K562 (cell line): ENCODE measurements around the gene VWC2. TPM values are rescaled to one million over a fixed set of nuclear protein-coding genes. Genes with fewer than 3 reads are reported as not detected.

Experiments
- ATAC-seq: fragments of 200-7000 bp; cut with Tn5 transposase; 3 replicates; pipeline ENCODE4 v1.9.1; 2020; ENCODE audit warnings: moderate library complexity
- BruUV-seq: library from RNA; stranded (reverse); fragments of 400-500 nt; replicated peaks from 2 replicates; lab custom pipeline; 2021; lab: Mats Ljungman, UMichigan
- CTCF ChIA-PET: fragments of 300-600 bp; formaldehyde crosslinking; extraction: SDS; loops from one replicate; lab custom pipeline; 2021; ENCODE audit warnings: low intra/inter-chr PET ratio; lab: Yijun Ruan, JAX
- POLR2A ChIA-PET: fragments of 300-600, 350-650 bp; sonication (Branson Sonifier 250); formaldehyde crosslinking; extraction: SDS; loops from one replicate; lab custom pipeline; 2021; ENCODE audit warnings: antibody characterized with exemption, inconsistent platforms; lab: Yijun Ruan, JAX
- DNase-seq, 4 experiments: peaks; one replicate each; pipeline versions ENCODE4 v3.0.0 to v3.0.0-alpha.2; 2011 to 2018; ENCODE audit warnings: low spot score in 3 of 4, mixed read lengths in 3 of 4; ENCODE audit errors: extremely low read depth in 1 of 4
- FAIRE-seq: peaks from 2 replicates; lab custom pipeline; 2011; peaks lifted over from hg19 to GRCh38; lab: Jason Lieb, UNC
- H2AFZ ChIP-seq: 2 replicates; pipeline ENCODE4 v1.6.0; 2011; ENCODE audit warnings: low read depth, low read length, control low read depth, inconsistent platforms
- H3K27ac ChIP-seq: fragments of 200-600 bp; 3 replicates; pipeline ENCODE4 v1.8.0; 2011; ENCODE audit warnings: low read depth, mild to moderate bottlenecking, control low read depth, inconsistent platforms, low read length, moderate library complexity, mixed read lengths; ENCODE audit errors: extremely low read depth
- H3K27me3 ChIP-seq, 2 experiments: fragments of 300-600 bp in 1 of 2; 2 replicates in 1 of 2; 3 replicates in 1 of 2; pipeline versions ENCODE4 v1.6.0 to v1.8.0; 2011; ENCODE audit warnings: inconsistent platforms in 2 of 2, low read length in 2 of 2, mild to moderate bottlenecking in 1 of 2, mixed read lengths in 1 of 2, moderate library complexity in 1 of 2; ENCODE audit not compliant: control insufficient read depth in 2 of 2, insufficient read depth in 2 of 2
- H3K36me3 ChIP-seq: fragments of 300-600 bp; 3 replicates; pipeline ENCODE4 v1.8.0; 2011; ENCODE audit warnings: mild to moderate bottlenecking, low read length, inconsistent platforms; ENCODE audit not compliant: control insufficient read depth, insufficient read depth
- H3K4me1 ChIP-seq, 2 experiments: fragments of 200-600 bp in 1 of 2; replicated peaks in 1 of 2; 2 replicates in 1 of 2; 3 replicates in 1 of 2; pipeline versions ENCODE4 v1.5.1 to v1.8.0; 2011; ENCODE audit warnings: inconsistent platforms in 2 of 2, low read length in 2 of 2, mild to moderate bottlenecking in 1 of 2, mixed read lengths in 1 of 2, moderate library complexity in 1 of 2; ENCODE audit not compliant: control insufficient read depth in 2 of 2, insufficient read depth in 2 of 2
- H3K4me2 ChIP-seq: 2 replicates; pipeline ENCODE4 v1.6.1; 2011; ENCODE audit warnings: low read length, control low read depth, inconsistent platforms, mixed read lengths; ENCODE audit not compliant: insufficient read depth
- H3K4me3 ChIP-seq: fragments of 200-600 bp; sonication (generic), shearing (Covaris generic); 2 replicates; pipeline ENCODE4 v1.5.1; 2016; ENCODE audit warnings: control low read depth, inconsistent platforms
- H3K79me2 ChIP-seq: fragments of 200-600 bp; 3 replicates; pipeline ENCODE4 v1.8.0; 2011; ENCODE audit warnings: low read length, inconsistent platforms; ENCODE audit not compliant: control insufficient read depth, insufficient read depth
- H3K9ac ChIP-seq, 2 experiments: 2 replicates each; pipeline versions ENCODE4 v1.6.0 to v1.6.1; 2011; ENCODE audit warnings: low read depth in 2 of 2, low read length in 2 of 2, control low read depth in 1 of 2, inconsistent platforms in 1 of 2, mild to moderate bottlenecking in 1 of 2, mixed read lengths in 1 of 2; ENCODE audit not compliant: insufficient read depth in 1 of 2
- H3K9me1 ChIP-seq: one replicate; pipeline ENCODE4 v1.6.0; 2011; ENCODE audit warnings: inconsistent platforms, mild to moderate bottlenecking, low read length, moderate library complexity; ENCODE audit not compliant: control insufficient read depth, insufficient read depth
- H3K9me3 ChIP-seq: replicated peaks from 2 replicates; pipeline ENCODE4 v1.5.1; 2011; ENCODE audit warnings: low read depth, low read length, inconsistent platforms; ENCODE audit not compliant: control insufficient read depth, insufficient read depth
- H4K20me1 ChIP-seq: replicated peaks from 2 replicates; pipeline ENCODE4 v1.6.1; 2011; ENCODE audit warnings: low read length, inconsistent platforms, mixed read lengths; ENCODE audit not compliant: control insufficient read depth, insufficient read depth
- BCOR ChIP-seq: fragments of 450-650 bp; IDR thresholded peaks from 2 replicates; pipeline ENCODE4 v1.6.1; 2016
- BRD9 ChIP-seq: fragments of 450-650 bp; IDR thresholded peaks from 2 replicates; pipeline ENCODE4 v1.6.1; 2018; ENCODE audit warnings: low read depth; ENCODE audit not compliant: partially characterized antibody
- C11orf30 ChIP-seq: fragments of 450-650 bp; IDR thresholded peaks from 2 replicates; pipeline ENCODE4 v1.6.1; 2016; ENCODE audit warnings: low read depth, mild to moderate bottlenecking
- ERF ChIP-seq: fragments of 450-650 bp; formaldehyde crosslinking; IDR thresholded peaks from 2 replicates; pipeline ENCODE4 v1.4.0; 2020; ENCODE audit warnings: mild to moderate bottlenecking, mixed read lengths
- MBD2 ChIP-seq: sonication (generic); IDR thresholded peaks from 2 replicates; pipeline ENCODE4 v1.6.1; 2016; ENCODE audit warnings: low read depth, borderline replicate concordance
- NFE2L1 ChIP-seq: fragments of 450-650 bp; IDR thresholded peaks from 2 replicates; pipeline ENCODE4 v1.6.1; 2016; ENCODE audit warnings: missing genetic modification characterization, low read depth, mild to moderate bottlenecking, missing compliant biosample characterization, moderate library complexity, borderline replicate concordance
- SIN3A ChIP-seq, 2 experiments: fragments of 150-350 bp in 1 of 2; IDR thresholded peaks; 2 replicates each; pipeline ENCODE4 v1.6.1; 2011 to 2016; ENCODE audit warnings: borderline replicate concordance in 2 of 2, low read depth in 2 of 2, low read length in 2 of 2, mild to moderate bottlenecking in 2 of 2, moderate library complexity in 2 of 2; ENCODE audit not compliant: control insufficient read depth in 1 of 2
- SMAD2 ChIP-seq: fragments of 150-350 bp; IDR thresholded peaks from 2 replicates; pipeline ENCODE4 v1.6.1; 2014; ENCODE audit warnings: low read depth, mild to moderate bottlenecking, low read length
- SP1 ChIP-seq: sonication (generic); formaldehyde crosslinking; IDR thresholded peaks from 2 replicates; pipeline ENCODE4 v1.8.1; 2022; ENCODE audit warnings: mild to moderate bottlenecking, missing genetic modification reagents
- SRSF3 ChIP-seq: fragments of 200-400 bp; formaldehyde crosslinking; IDR thresholded peaks from 2 replicates; pipeline ENCODE4 v1.6.1; 2016; ENCODE audit warnings: mild to moderate bottlenecking, low read length, moderate library complexity; ENCODE audit not compliant: insufficient read depth
- YY1 ChIP-seq, 3 experiments: IDR thresholded peaks; 2 replicates each; pipeline ENCODE4 v1.6.1; 2011; ENCODE audit warnings: low read length in 2 of 3, mild to moderate bottlenecking in 2 of 3, moderate library complexity in 2 of 3, borderline replicate concordance in 1 of 3, control low read depth in 1 of 3, low read depth in 1 of 3; ENCODE audit not compliant: insufficient read depth in 3 of 3, insufficient replicate concordance in 2 of 3, control insufficient read depth in 1 of 3, insufficient read length in 1 of 3; ENCODE audit errors: extremely low read depth in 1 of 3
- ZNF12 ChIP-seq: sonication (generic); formaldehyde crosslinking; IDR thresholded peaks from 2 replicates; pipeline ENCODE4 v1.4.0; 2020; ENCODE audit warnings: mild to moderate bottlenecking, missing genetic modification reagents
- ZNF41 ChIP-seq: fragments of 250-450 bp; sonication (Bioruptor Pico); conservative IDR thresholded peaks from 2 replicates; pipeline ENCODE4 v1.4.0; 2020; ENCODE audit warnings: mild to moderate bottlenecking
- ZSCAN32 ChIP-seq: fragments of 450-650 bp; formaldehyde crosslinking; IDR thresholded peaks from 2 replicates; pipeline ENCODE4 v1.4.0; 2020; ENCODE audit warnings: mild to moderate bottlenecking, moderate library complexity
- WGBS: fragments of 100-300 bp; shearing (Covaris generic); methylation state at CpG from one replicate; pipeline ENCODE4 v1.1.6; 2016; ENCODE audit warnings: low coverage, mixed read lengths; ENCODE audit not compliant: insufficient coverage; ENCODE audit errors: missing lambda C conversion rate; 5-methylcytosine and 5-hydroxymethylcytosine counted together
- in situ Hi-C: fragments of 300-500 bp; cut with MboI; formaldehyde crosslinking; loops from 4 replicates; pipeline ENCODE4 v1.15.0; 2018; ENCODE audit warnings: inconsistent platforms, mixed read lengths
- intact Hi-C: fragments of 100-400 bp; cut with micrococcal nuclease; formaldehyde crosslinking; loops from 2 replicates; pipeline ENCODE4 v1.14.2; 2022
- polyA plus RNA-seq, 8 experiments: library from polyadenylated mRNA; depleted of rRNA in 4 of 8; stranded (reverse) in 5 of 8; unstranded in 3 of 8; fragments of >200 nt; fragmentation: Nextera tagmentation in 2 of 8; fragmentation: Illumina TruSeq in 1 of 8; extraction: Ambion mirVana in 2 of 8; extraction: Trizol in 1 of 8; gene quantifications; 2 replicates each; pipeline versions ENCODE4 v1.2.1 to v1.2.3, GENCODE V29; 2011 to 2014; ENCODE audit warnings: inconsistent platforms in 1 of 8, missing spikeins in 1 of 8
- total RNA-seq, 7 experiments: library from RNA; depleted of rRNA in 6 of 7; stranded (reverse); fragments of >200 nt in 6 of 7; fragmentation: Illumina TruSeq in 2 of 7; extraction: Trizol in 2 of 7; gene quantifications; 2 replicates each; pipeline versions ENCODE4 v1.2.1 to v1.2.3, GENCODE V29; 2011 to 2021; ENCODE audit warnings: low replicate concordance in 1 of 7
- TF ChIP-seq, protein P1 (sequence below): fragments of 250-450 bp; sonication (Bioruptor Pico); IDR thresholded peaks from 2 replicates; pipeline ENCODE4 v1.5.1; 2021; ENCODE audit warnings: mild to moderate bottlenecking
- TF ChIP-seq, protein P2 (sequence below): sonication (generic); formaldehyde crosslinking; IDR thresholded peaks from 2 replicates; pipeline ENCODE4 v1.8.0; 2023; ENCODE audit warnings: missing genetic modification reagents, mild to moderate bottlenecking, borderline replicate concordance

VWC2 gene
- total and polyA plus RNA-seq, 9 of the 15 experiments (the other 6 are each of a cell fraction or from before 2014, with no cell fraction given), result not detected

DNA sequence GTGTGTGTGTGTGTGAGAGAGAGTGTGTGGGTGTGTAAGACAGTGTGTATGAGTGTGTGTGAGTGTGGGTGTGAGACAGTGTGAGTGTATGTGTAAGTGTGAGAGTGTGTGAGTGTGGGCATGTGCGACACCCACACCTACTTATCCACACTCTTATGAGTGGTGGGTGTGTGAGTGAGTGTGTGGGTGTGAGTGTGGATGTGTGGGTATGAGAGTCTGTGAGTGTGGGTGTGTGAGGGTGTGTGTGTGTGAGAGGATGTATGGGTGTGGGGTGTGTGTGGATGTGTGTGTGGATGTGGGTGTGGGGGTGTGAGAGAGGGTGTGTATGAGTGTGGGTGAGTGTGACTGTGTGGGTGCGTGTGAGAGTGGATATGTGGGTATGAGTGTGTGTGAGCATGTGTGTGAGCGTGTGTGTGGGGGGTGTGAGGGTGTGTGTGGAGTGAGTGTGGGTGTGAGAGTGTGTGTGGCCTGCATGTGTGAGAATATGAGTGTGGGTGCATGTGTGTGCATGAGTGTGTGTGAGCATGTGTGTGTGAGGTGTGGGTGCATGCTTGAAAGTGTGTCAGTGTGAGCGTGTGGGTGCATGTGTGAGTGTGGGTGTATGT lies 15.1 kb downstream of the VWC2 start:
- H4K20me1 ChIP-seq, result no peaks in the 10 kb centered on the region
- no peaks in the 10 kb centered on the region for H3K9me1 ChIP-seq
- 0% methylated on average over 3 of the region's 4 CpGs for WGBS
- no peaks in the 10 kb centered on the region for H3K79me2 ChIP-seq
- DNase-seq (no peak), ATAC-seq (no peak), FAIRE-seq (no peak)
- H3K4me1 ChIP-seq, result no peaks in the 10 kb centered on the region
- no peak overlapping the region for H3K27ac ChIP-seq
- no peak overlapping the region for H3K4me2 ChIP-seq
- peaks cover 2% of the 10 kb centered on the region for H3K9me3 ChIP-seq
- CTCF ChIA-PET, result no interaction called here
- no peak overlapping the region for H3K4me3 ChIP-seq
- BruUV-seq, result no TSS peak
- intact Hi-C loops (no loop called here), in situ Hi-C loops (no loop called here)
- H3K27me3 ChIP-seq, result no peaks in the 10 kb centered on the region
- no peak overlapping the region for H2AFZ ChIP-seq
- no peaks in the 10 kb centered on the region for H3K36me3 ChIP-seq
- no peak overlapping the region for H3K9ac ChIP-seq
- POLR2A ChIA-PET, result no interaction called here
- TF ChIP-seq ZSCAN32 (CRISPR knock-in tag), result no peak
- TF ChIP-seq, protein P1, sequence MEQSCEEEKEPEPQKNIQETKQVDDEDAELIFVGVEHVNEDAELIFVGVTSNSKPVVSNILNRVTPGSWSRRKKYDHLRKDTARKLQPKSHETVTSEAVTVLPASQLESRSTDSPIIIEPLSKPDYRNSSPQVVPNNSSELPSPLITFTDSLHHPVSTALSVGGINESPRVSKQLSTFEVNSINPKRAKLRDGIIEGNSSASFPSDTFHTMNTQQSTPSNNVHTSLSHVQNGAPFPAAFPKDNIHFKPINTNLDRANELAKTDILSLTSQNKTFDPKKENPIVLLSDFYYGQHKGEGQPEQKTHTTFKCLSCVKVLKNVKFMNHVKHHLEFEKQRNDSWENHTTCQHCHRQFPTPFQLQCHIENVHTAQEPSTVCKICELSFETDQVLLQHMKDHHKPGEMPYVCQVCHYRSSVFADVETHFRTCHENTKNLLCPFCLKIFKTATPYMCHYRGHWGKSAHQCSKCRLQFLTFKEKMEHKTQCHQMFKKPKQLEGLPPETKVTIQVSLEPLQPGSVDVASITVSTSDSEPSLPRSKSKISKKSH (CRISPR knock-in tag), result no peak
- TF ChIP-seq, protein P2, sequence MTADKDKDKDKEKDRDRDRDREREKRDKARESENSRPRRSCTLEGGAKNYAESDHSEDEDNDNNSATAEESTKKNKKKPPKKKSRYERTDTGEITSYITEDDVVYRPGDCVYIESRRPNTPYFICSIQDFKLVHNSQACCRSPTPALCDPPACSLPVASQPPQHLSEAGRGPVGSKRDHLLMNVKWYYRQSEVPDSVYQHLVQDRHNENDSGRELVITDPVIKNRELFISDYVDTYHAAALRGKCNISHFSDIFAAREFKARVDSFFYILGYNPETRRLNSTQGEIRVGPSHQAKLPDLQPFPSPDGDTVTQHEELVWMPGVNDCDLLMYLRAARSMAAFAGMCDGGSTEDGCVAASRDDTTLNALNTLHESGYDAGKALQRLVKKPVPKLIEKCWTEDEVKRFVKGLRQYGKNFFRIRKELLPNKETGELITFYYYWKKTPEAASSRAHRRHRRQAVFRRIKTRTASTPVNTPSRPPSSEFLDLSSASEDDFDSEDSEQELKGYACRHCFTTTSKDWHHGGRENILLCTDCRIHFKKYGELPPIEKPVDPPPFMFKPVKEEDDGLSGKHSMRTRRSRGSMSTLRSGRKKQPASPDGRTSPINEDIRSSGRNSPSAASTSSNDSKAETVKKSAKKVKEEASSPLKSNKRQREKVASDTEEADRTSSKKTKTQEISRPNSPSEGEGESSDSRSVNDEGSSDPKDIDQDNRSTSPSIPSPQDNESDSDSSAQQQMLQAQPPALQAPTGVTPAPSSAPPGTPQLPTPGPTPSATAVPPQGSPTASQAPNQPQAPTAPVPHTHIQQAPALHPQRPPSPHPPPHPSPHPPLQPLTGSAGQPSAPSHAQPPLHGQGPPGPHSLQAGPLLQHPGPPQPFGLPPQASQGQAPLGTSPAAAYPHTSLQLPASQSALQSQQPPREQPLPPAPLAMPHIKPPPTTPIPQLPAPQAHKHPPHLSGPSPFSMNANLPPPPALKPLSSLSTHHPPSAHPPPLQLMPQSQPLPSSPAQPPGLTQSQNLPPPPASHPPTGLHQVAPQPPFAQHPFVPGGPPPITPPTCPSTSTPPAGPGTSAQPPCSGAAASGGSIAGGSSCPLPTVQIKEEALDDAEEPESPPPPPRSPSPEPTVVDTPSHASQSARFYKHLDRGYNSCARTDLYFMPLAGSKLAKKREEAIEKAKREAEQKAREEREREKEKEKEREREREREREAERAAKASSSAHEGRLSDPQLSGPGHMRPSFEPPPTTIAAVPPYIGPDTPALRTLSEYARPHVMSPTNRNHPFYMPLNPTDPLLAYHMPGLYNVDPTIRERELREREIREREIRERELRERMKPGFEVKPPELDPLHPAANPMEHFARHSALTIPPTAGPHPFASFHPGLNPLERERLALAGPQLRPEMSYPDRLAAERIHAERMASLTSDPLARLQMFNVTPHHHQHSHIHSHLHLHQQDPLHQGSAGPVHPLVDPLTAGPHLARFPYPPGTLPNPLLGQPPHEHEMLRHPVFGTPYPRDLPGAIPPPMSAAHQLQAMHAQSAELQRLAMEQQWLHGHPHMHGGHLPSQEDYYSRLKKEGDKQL (CRISPR knock-in tag), result no peak
- no peak for TF ChIP-seq SMAD2
- no peak for TF ChIP-seq ZNF12 (CRISPR knock-in tag)
- TF ChIP-seq MBD2, result no peak
- no peak for TF ChIP-seq SRSF3
- TF ChIP-seq SIN3A (IDR thresholded peaks at IDR 0.05; ENCODE audit: borderline replicate concordance in 2 of 2, control insufficient read depth in 1 of 2, low read depth in 2 of 2, low read length in 2 of 2), result no peak
- TF ChIP-seq ERF (CRISPR knock-in tag), result no peak
- no peak for TF ChIP-seq YY1 (IDR thresholded peaks at IDR 0.05; ENCODE audit: borderline replicate concordance in 1 of 3, control insufficient read depth in 1 of 3, extremely low read depth in 1 of 3, insufficient read depth in 3 of 3, insufficient read length in 1 of 3, insufficient replicate concordance in 2 of 3, low read depth in 1 of 3, low read length in 2 of 3)
- TF ChIP-seq BRD9, result no peak
- TF ChIP-seq ZNF41 (CRISPR knock-in tag), result no peak
- TF ChIP-seq C11orf30, result no peak
- no peak for TF ChIP-seq SP1 (CRISPR knock-in tag)
- TF ChIP-seq BCOR, result no peak
- TF ChIP-seq NFE2L1 (tag), result no peak
